Natural killer cell (primary cell): ENCODE data around the gene PIK3R5. TPM values are rescaled to one million over a fixed set of nuclear protein-coding genes. Genes with fewer than 3 reads are reported as not detected.
A peak's percentile ranks its signal among the peaks of the same experiment; 100 is the strongest.

ENCODE experiments used
- ATAC-seq, 3 donors: fragments of 150-1000 bp in 2 of 3; fragments of 200-7000 bp in 1 of 3; cut with Tn5 transposase; 1 replicate in 1 of 3; 2 replicates in 2 of 3; pipeline ENCODE4 v1.10.0; 2021; ENCODE audit warnings: mild to moderate bottlenecking in 2 of 3, moderate library complexity in 2 of 3
- DNase-seq, 2 donors: peaks; one replicate each; pipeline versions ENCODE4 v3.0.0 to v3.0.0-alpha.2; 2013 to 2021; ENCODE audit warnings: mixed read lengths in 1 of 2
- H3K27ac ChIP-seq: one replicate; pipeline ENCODE4 v1.5.1; 2013; ENCODE audit warnings: mild to moderate bottlenecking, low read length
- H3K27me3 ChIP-seq: one replicate; pipeline ENCODE4 v1.6.1; 2013; ENCODE audit warnings: low read length; ENCODE audit not compliant: control insufficient read depth, insufficient read depth
- H3K36me3 ChIP-seq: one replicate; pipeline ENCODE4 v1.6.1; 2013; ENCODE audit warnings: low read length; ENCODE audit not compliant: control insufficient read depth, insufficient read depth
- H3K4me1 ChIP-seq: one replicate; pipeline ENCODE4 v1.6.1; 2013; ENCODE audit warnings: low read length; ENCODE audit not compliant: control insufficient read depth, insufficient read depth
- H3K4me3 ChIP-seq: one replicate; pipeline ENCODE4 v1.5.1; 2013; ENCODE audit warnings: low read length
- H3K9me3 ChIP-seq: one replicate; pipeline ENCODE4 v1.6.1; 2013; ENCODE audit warnings: low read length; ENCODE audit not compliant: control insufficient read depth, insufficient read depth
- H3K27ac Mint-ChIP-seq, 2 donors: one replicate each; pipeline ENCODE4 v1.8.0; 2022; ENCODE audit warnings: mild to moderate bottlenecking in 2 of 2, mixed read lengths in 2 of 2, moderate library complexity in 1 of 2
- H3K27me3 Mint-ChIP-seq, 2 donors: one replicate each; pipeline ENCODE4 v1.8.0; 2022; ENCODE audit warnings: low read depth in 2 of 2, mixed read lengths in 2 of 2
- H3K36me3 Mint-ChIP-seq: one replicate; pipeline ENCODE4 v1.8.0; 2022; ENCODE audit warnings: mixed read lengths
- H3K4me1 Mint-ChIP-seq, 2 donors: one replicate each; pipeline ENCODE4 v1.8.0; 2022; ENCODE audit warnings: mixed read lengths in 2 of 2
- H3K4me3 Mint-ChIP-seq: one replicate; pipeline ENCODE4 v1.8.0; 2022; ENCODE audit warnings: mild to moderate bottlenecking, moderate library complexity, mixed read lengths
- H3K9me3 Mint-ChIP-seq, 2 donors: one replicate each; pipeline ENCODE4 v1.8.0; 2022; ENCODE audit warnings: mixed read lengths in 2 of 2
- CTCF ChIP-seq: fragments of 200-600 bp; IDR thresholded peaks from one replicate; pipeline ENCODE4 v1.8.0; 2022; ENCODE audit warnings: antibody characterized with exemption
- WGBS: methylation state at CpG from one replicate; pipeline ENCODE4 v1.1.7; 2013; ENCODE audit warnings: missing lambda C conversion rate; ENCODE audit not compliant: insufficient coverage; 5-methylcytosine and 5-hydroxymethylcytosine counted together
- intact Hi-C: fragments of 100-400 bp; cut with micrococcal nuclease; formaldehyde crosslinking; loops from one replicate; pipeline ENCODE4 v1.14.2; 2022
- total RNA-seq, 4 donors: library from RNA; stranded (reverse); fragments of 120-200 nt in 1 of 4; gene quantifications; one replicate each; pipeline versions ENCODE4 v1.2.3 to v1.2.4, GENCODE V29; 2013 to 2022

PIK3R5 gene
- total RNA-seq, 3 donors from 2014 or later (not counting 1 experiment from before 2014, with no cell fraction given), result 254 to 364 (median 348) TPM

- no peak overlapping the region for H3K4me3 ChIP-seq
- Mint-ChIP-seq H3K36me3 (peaks cover 6% of the 10 kb centered on the region), H3K27me3 (no peaks in the 10 kb centered on the region), H3K27ac (peak overlapping the region in 1 of 2 donors; percentile 98), H3K4me1 (peaks cover 91 to 94% of the 10 kb centered on the region in 2 donors), H3K4me3 (peak overlapping the region; percentile 91), H3K9me3 (no peaks in the 10 kb centered on the region)
- H3K27ac ChIP-seq, result peak overlapping the region; percentile 78
- no peaks in the 10 kb centered on the region for H3K9me3 ChIP-seq
- ATAC-seq (peak; percentile 51 to 75 (median 74)), DNase-seq (peak; percentile 67 to 81)
- H3K4me1 ChIP-seq, result peaks cover 71% of the 10 kb centered on the region
- TF ChIP-seq CTCF, result no peak
- intact Hi-C loops, result loop anchor here (2.0 kb wide), 1 partner anchor 15 kb away; no protein-coding TSS in a partner anchor
- H3K27me3 ChIP-seq, result no peaks in the 10 kb centered on the region
- peaks cover 32% of the 10 kb centered on the region for H3K36me3 ChIP-seq
- WGBS, result 4% methylated on average over 14 of the region's 14 CpGs
These were observed 24.0 kb downstream of the PIK3R5 start for GRCh38 chr17:8941520-8941919.

GRCh38 chr17:8940866-8941471, 24.5 kb downstream of the PIK3R5 start:
- peak in 1 of 2 donors; percentile 63 for DNase-seq
- H3K27me3 Mint-ChIP-seq, result no peaks in the 10 kb centered on the region
- ATAC-seq, result peak in 2 of 3 donors; percentile 23 to 30
- no peak overlapping the region for H3K4me3 ChIP-seq
- H3K27me3 ChIP-seq, result no peaks in the 10 kb centered on the region
- peaks cover 34% of the 10 kb centered on the region for H3K36me3 ChIP-seq
- 17% methylated on average over 6 of the region's 6 CpGs for WGBS
- H3K27ac ChIP-seq, result peak overlapping the region; percentile 78
- H3K36me3 Mint-ChIP-seq, result peaks cover 6% of the 10 kb centered on the region
- H3K27ac Mint-ChIP-seq, result peak overlapping the region in 1 of 2 donors; percentile 98
- peaks cover 91 to 94% of the 10 kb centered on the region in 2 donors for H3K4me1 Mint-ChIP-seq
- no peak for TF ChIP-seq CTCF
- no peaks in the 10 kb centered on the region for H3K9me3 ChIP-seq
- H3K4me1 ChIP-seq, result peaks cover 66% of the 10 kb centered on the region
- no peaks in the 10 kb centered on the region for H3K9me3 Mint-ChIP-seq
- intact Hi-C loops, result loop anchor here (2.0 kb wide), 1 partner anchor 14 kb away; no protein-coding TSS in a partner anchor
- H3K4me3 Mint-ChIP-seq, result peak overlapping the region; percentile 91

- Histone ChIP-seq H3K4me3 (no peak overlapping the region), H3K27me3 (no peaks in the 10 kb centered on the region), H3K27ac (peak overlapping the region; percentile 78), H3K36me3 (peaks cover 23% of the 10 kb centered on the region), H3K9me3 (no peaks in the 10 kb centered on the region), H3K4me1 (peaks cover 66% of the 10 kb centered on the region)
- TF ChIP-seq CTCF, result no peak
- H3K9me3 Mint-ChIP-seq, result no peaks in the 10 kb centered on the region
- WGBS, result 36% methylated on average over 12 of the region's 12 CpGs
- DNase-seq, result peak in 1 of 2 donors; percentile 77
- no peaks in the 10 kb centered on the region for H3K27me3 Mint-ChIP-seq
- H3K27ac Mint-ChIP-seq, result peak overlapping the region in 1 of 2 donors; percentile 98
- ATAC-seq, result no peak
- intact Hi-C loops, result loop anchor here (2.0 kb wide), 1 partner anchor 13 kb away; no protein-coding TSS in a partner anchor
- peaks cover 6% of the 10 kb centered on the region for H3K36me3 Mint-ChIP-seq
- peaks cover 86 to 92% of the 10 kb centered on the region in 2 donors for H3K4me1 Mint-ChIP-seq
- peak overlapping the region; percentile 91 for H3K4me3 Mint-ChIP-seq
These were observed 25.8 kb downstream of the PIK3R5 start for GRCh38 chr17:8939496-8940334.
